GM15510 (cell line): Measurements from ENCODE around the gene WDR4.

ENCODE experiments used
- POLR2A ChIP-seq: IDR thresholded peaks from 3 replicates; pipeline ENCODE4 v1.6.1; 2011; ENCODE audit warnings: borderline replicate concordance; ENCODE audit not compliant: insufficient read length; ENCODE audit errors: extremely low read depth

Gene WDR4

GRCh38 chr21:42835611-42836401, 43.5 kb downstream of the WDR4 start:
- TF ChIP-seq POLR2A: no peak

GRCh38 chr21:42835211-42835610, 44.1 kb downstream of the WDR4 start:
- no peak for TF ChIP-seq POLR2A

- no peak for TF ChIP-seq POLR2A
Measured at GRCh38 chr21:42834726-42835191, 44.6 kb downstream of the WDR4 start.

- TF ChIP-seq POLR2A: peak; percentile 6
Measured at GRCh38 chr21:42833859-42834725, 45.2 kb downstream of the WDR4 start.

- TF ChIP-seq POLR2A: no peak
Measured at GRCh38 chr21:42833439-42833815, 45.9 kb downstream of the WDR4 start.

GRCh38 chr21:42830456-42831455, 48.6 kb downstream of the WDR4 start:
- no peak for TF ChIP-seq POLR2A

GRCh38 chr21:42829954-42830353, 49.4 kb downstream of the WDR4 start:
- TF ChIP-seq POLR2A: no peak

GRCh38 chr21:42829417-42829816, 49.9 kb downstream of the WDR4 start:
- TF ChIP-seq POLR2A: no peak

GRCh38 chr21:42827588-42827987, 51.8 kb downstream of the WDR4 start:
- TF ChIP-seq POLR2A: no peak

- TF ChIP-seq POLR2A: no peak
Measured at GRCh38 chr21:42820616-42821465, 58.5 kb downstream of the WDR4 start.

- TF ChIP-seq POLR2A: no peak
Measured at GRCh38 chr21:42819861-42820615, 59.3 kb downstream of the WDR4 start.

- TF ChIP-seq POLR2A: no peak
Measured at GRCh38 chr21:42818328-42818749, 61.0 kb downstream of the WDR4 start.

- no peak for TF ChIP-seq POLR2A
Measured at GRCh38 chr21:42815217-42815616, 64.1 kb downstream of the WDR4 start.
